Liver (tissue), 9 donors: ENCODE measurements around the gene C2orf92. TPM values are rescaled to one million over a fixed set of nuclear protein-coding genes. Genes with fewer than 3 reads are reported as not detected.
"Not testable (repeated sequence)": the region's sequence is repeated elsewhere in the genome, so short reads cannot be mapped to it uniquely, and the experiment has no call there.

Experiments used
- DNase-seq: peaks from one replicate; pipeline ENCODE4 v3.0.0-alpha.2; 2017; ENCODE audit warnings: low spot score
- H3K27ac ChIP-seq, 2 donors: one replicate each; pipeline ENCODE4 v1.7.0; 2013; ENCODE audit warnings: inconsistent platforms in 2 of 2, low read length in 2 of 2, control low read depth in 1 of 2, low read depth in 1 of 2, mild to moderate bottlenecking in 1 of 2
- H3K27me3 ChIP-seq, 4 donors: one replicate each; pipeline versions ENCODE4 v1.6.1 to v1.7.0; 2013; ENCODE audit warnings: low read length in 3 of 4, inconsistent platforms in 1 of 4, mild to moderate bottlenecking in 1 of 4, moderate library complexity in 1 of 4; ENCODE audit not compliant: control insufficient read depth in 4 of 4, insufficient read depth in 4 of 4
- H3K36me3 ChIP-seq, 4 donors: one replicate each; pipeline versions ENCODE4 v1.6.1 to v1.7.0; 2013; ENCODE audit warnings: low read length in 3 of 4, mild to moderate bottlenecking in 3 of 4, low read depth in 1 of 4, moderate library complexity in 1 of 4; ENCODE audit not compliant: control insufficient read depth in 4 of 4, insufficient read depth in 3 of 4
- H3K4me1 ChIP-seq, 4 donors: one replicate each; pipeline versions ENCODE4 v1.6.1 to v1.7.0; 2013; ENCODE audit warnings: low read length in 3 of 4, mild to moderate bottlenecking in 3 of 4, moderate library complexity in 1 of 4; ENCODE audit not compliant: control insufficient read depth in 4 of 4, insufficient read depth in 4 of 4
- H3K4me3 ChIP-seq, 3 donors: one replicate each; pipeline versions ENCODE4 v1.6.1 to v1.7.0; 2013; ENCODE audit warnings: low read length in 3 of 3, control low read depth in 1 of 3, low read depth in 1 of 3, mild to moderate bottlenecking in 1 of 3
- H3K9ac ChIP-seq, 2 donors: one replicate each; pipeline ENCODE4 v1.7.0; 2013; ENCODE audit warnings: low read length in 2 of 2, mild to moderate bottlenecking in 2 of 2, moderate library complexity in 2 of 2, control low read depth in 1 of 2, low read depth in 1 of 2
- H3K9me3 ChIP-seq, 4 donors: one replicate each; pipeline versions ENCODE4 v1.6.1 to v1.7.0; 2013; ENCODE audit warnings: low read length in 3 of 4; ENCODE audit not compliant: control insufficient read depth in 4 of 4
- ATF3 ChIP-seq: IDR thresholded peaks from 2 replicates; pipeline ENCODE4 v1.6.1; 2016; ENCODE audit warnings: antibody characterized with exemption
- GABPA ChIP-seq, 2 donors: IDR thresholded peaks in 1 of 2; conservative IDR thresholded peaks in 1 of 2; 2 replicates each; pipeline ENCODE4 v1.6.1; 2016; ENCODE audit warnings: antibody characterized with exemption in 2 of 2, mild to moderate bottlenecking in 1 of 2, moderate library complexity in 1 of 2
- HNF4A ChIP-seq, 2 donors: conservative IDR thresholded peaks; 2 replicates each; pipeline ENCODE4 v1.6.1; 2016; ENCODE audit warnings: antibody characterized with exemption in 2 of 2, mild to moderate bottlenecking in 2 of 2
- HNF4G ChIP-seq: IDR thresholded peaks from 2 replicates; pipeline ENCODE4 v1.6.1; 2016; ENCODE audit warnings: antibody characterized with exemption
- JUND ChIP-seq, 2 donors: IDR thresholded peaks; 2 replicates each; pipeline ENCODE4 v1.6.1; 2016; ENCODE audit warnings: antibody characterized with exemption in 2 of 2
- NR2F2 ChIP-seq: IDR thresholded peaks from 2 replicates; pipeline ENCODE4 v1.6.1; 2016; ENCODE audit warnings: antibody characterized with exemption
- RAD21 ChIP-seq, 2 donors: IDR thresholded peaks; 2 replicates each; pipeline ENCODE4 v1.6.1; 2016; ENCODE audit warnings: antibody characterized with exemption in 2 of 2, mild to moderate bottlenecking in 2 of 2
- RXRA ChIP-seq, 2 donors: IDR thresholded peaks; 2 replicates each; pipeline ENCODE4 v1.6.1; 2017 to 2018; ENCODE audit warnings: antibody characterized with exemption in 2 of 2, mild to moderate bottlenecking in 1 of 2
- SP1 ChIP-seq: IDR thresholded peaks from 2 replicates; pipeline ENCODE4 v1.6.1; 2018; ENCODE audit warnings: antibody characterized with exemption, mild to moderate bottlenecking
- YY1 ChIP-seq: IDR thresholded peaks from 2 replicates; pipeline ENCODE4 v1.6.1; 2016; ENCODE audit warnings: antibody characterized with exemption, mild to moderate bottlenecking
- WGBS: extraction: QIAGEN DNeasy Blood & Tissue Kit; methylation state at CpG from one replicate; pipeline ENCODE4 v1.1.7; 2013; 5-methylcytosine and 5-hydroxymethylcytosine counted together
- polyA plus RNA-seq, 2 donors: library from polyadenylated mRNA; stranded (reverse) in 1 of 2; unstranded in 1 of 2; fragments of 200-250 nt in 1 of 2; fragments of >200 nt in 1 of 2; fragmentation: Nextera tagmentation in 1 of 2; extraction: Ambion mirVana in 1 of 2; gene quantifications; one replicate each; pipeline versions ENCODE4 v1.2.1 to v1.2.3, GENCODE V29; 2013 to 2015
- total RNA-seq, 2 donors: library from RNA; depleted of rRNA; stranded (reverse); fragments of >200 nt; gene quantifications; one replicate each; pipeline ENCODE4 v1.2.3, GENCODE V29; 2014
- TF ChIP-seq, protein P1 (sequence below): fragments of 150-350 bp; IDR thresholded peaks from 2 replicates; pipeline ENCODE4 v1.5.1; 2017; ENCODE audit warnings: improper control_type of control experiment, low read depth, low read length; ENCODE audit not compliant: missing input control
- TF ChIP-seq, protein P2 (sequence below): IDR thresholded peaks from 2 replicates; pipeline ENCODE4 v1.6.1; 2016; ENCODE audit warnings: antibody characterized with exemption, mild to moderate bottlenecking
- TF ChIP-seq, protein P3 (sequence below): IDR thresholded peaks from 2 replicates; pipeline ENCODE4 v1.6.1; 2016; ENCODE audit warnings: antibody characterized with exemption
- donor health status: healthy.
- donor health status: healthy.
- donor health status: healthy.
- donor health status: healthy.
- donor health status: healthy.

Gene C2orf92
- 1 to 10 TPM; 3.5 to 8.0 TPM for total RNA-seq
- 1 to 10 TPM in 1 of 2 donors, under 1 TPM in 1; 0.96 to 1.9 TPM for polyA plus RNA-seq

DNA sequence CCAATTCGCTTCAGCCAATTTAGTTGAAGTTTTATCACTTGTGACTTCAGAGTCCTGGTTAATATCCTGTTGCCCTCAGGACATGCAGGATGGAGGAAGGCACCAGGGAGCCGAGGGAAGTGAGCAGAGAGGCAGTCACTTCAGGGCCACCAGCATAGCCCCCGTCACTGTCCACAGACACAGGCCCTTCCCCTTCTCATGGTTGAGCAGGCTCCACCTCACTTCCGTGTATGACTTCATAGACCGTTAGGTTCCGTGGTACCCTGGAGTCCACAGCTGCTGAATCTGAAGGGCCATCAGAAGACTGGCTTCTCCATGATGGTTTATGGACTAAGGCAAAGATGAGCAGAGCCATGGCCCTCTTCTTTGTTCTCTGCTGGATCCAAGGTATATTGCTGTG is at the start of gene C2orf92:
Gene C2orf92 (plus strand): TSS at position 266 of the 400 bp plus-strand sequence. CDS start 76 bp downstream, at position 342.
- WGBS: 91% methylated on average over 6 of the region's 6 CpGs
- Histone ChIP-seq H3K27ac (no peak within 1 kb of the TSS), H3K4me3 (no peak within 1 kb of the TSS), H3K4me1 (no peaks in the 10 kb centered on the region), H3K36me3 (no peaks in the 10 kb centered on the region), H3K9me3 (no peaks in the 10 kb centered on the region), H3K27me3 (no peaks in the 10 kb centered on the region), H3K9ac (no peak within 1 kb of the TSS)
- DNase-seq: no peak
- TF ChIP-seq ATF3 (no peak), HNF4A (conservative IDR thresholded peaks at IDR 0.05) (no peak), RXRA (IDR thresholded peaks at IDR 0.05) (no peak), HNF4G (no peak), YY1 (no peak), GABPA (IDR thresholded peaks at IDR 0.05 in 1 of 2, conservative IDR thresholded peaks at IDR 0.05 in 1 of 2) (no peak), JUND (IDR thresholded peaks at IDR 0.05) (no peak), NR2F2 (no peak), RAD21 (IDR thresholded peaks at IDR 0.05) (no peak), SP1 (no peak)
- TF ChIP-seq, protein P1, sequence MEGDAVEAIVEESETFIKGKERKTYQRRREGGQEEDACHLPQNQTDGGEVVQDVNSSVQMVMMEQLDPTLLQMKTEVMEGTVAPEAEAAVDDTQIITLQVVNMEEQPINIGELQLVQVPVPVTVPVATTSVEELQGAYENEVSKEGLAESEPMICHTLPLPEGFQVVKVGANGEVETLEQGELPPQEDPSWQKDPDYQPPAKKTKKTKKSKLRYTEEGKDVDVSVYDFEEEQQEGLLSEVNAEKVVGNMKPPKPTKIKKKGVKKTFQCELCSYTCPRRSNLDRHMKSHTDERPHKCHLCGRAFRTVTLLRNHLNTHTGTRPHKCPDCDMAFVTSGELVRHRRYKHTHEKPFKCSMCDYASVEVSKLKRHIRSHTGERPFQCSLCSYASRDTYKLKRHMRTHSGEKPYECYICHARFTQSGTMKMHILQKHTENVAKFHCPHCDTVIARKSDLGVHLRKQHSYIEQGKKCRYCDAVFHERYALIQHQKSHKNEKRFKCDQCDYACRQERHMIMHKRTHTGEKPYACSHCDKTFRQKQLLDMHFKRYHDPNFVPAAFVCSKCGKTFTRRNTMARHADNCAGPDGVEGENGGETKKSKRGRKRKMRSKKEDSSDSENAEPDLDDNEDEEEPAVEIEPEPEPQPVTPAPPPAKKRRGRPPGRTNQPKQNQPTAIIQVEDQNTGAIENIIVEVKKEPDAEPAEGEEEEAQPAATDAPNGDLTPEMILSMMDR: no peak
- TF ChIP-seq, protein P2, sequence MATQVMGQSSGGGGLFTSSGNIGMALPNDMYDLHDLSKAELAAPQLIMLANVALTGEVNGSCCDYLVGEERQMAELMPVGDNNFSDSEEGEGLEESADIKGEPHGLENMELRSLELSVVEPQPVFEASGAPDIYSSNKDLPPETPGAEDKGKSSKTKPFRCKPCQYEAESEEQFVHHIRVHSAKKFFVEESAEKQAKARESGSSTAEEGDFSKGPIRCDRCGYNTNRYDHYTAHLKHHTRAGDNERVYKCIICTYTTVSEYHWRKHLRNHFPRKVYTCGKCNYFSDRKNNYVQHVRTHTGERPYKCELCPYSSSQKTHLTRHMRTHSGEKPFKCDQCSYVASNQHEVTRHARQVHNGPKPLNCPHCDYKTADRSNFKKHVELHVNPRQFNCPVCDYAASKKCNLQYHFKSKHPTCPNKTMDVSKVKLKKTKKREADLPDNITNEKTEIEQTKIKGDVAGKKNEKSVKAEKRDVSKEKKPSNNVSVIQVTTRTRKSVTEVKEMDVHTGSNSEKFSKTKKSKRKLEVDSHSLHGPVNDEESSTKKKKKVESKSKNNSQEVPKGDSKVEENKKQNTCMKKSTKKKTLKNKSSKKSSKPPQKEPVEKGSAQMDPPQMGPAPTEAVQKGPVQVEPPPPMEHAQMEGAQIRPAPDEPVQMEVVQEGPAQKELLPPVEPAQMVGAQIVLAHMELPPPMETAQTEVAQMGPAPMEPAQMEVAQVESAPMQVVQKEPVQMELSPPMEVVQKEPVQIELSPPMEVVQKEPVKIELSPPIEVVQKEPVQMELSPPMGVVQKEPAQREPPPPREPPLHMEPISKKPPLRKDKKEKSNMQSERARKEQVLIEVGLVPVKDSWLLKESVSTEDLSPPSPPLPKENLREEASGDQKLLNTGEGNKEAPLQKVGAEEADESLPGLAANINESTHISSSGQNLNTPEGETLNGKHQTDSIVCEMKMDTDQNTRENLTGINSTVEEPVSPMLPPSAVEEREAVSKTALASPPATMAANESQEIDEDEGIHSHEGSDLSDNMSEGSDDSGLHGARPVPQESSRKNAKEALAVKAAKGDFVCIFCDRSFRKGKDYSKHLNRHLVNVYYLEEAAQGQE: no peak
- TF ChIP-seq, protein P3, sequence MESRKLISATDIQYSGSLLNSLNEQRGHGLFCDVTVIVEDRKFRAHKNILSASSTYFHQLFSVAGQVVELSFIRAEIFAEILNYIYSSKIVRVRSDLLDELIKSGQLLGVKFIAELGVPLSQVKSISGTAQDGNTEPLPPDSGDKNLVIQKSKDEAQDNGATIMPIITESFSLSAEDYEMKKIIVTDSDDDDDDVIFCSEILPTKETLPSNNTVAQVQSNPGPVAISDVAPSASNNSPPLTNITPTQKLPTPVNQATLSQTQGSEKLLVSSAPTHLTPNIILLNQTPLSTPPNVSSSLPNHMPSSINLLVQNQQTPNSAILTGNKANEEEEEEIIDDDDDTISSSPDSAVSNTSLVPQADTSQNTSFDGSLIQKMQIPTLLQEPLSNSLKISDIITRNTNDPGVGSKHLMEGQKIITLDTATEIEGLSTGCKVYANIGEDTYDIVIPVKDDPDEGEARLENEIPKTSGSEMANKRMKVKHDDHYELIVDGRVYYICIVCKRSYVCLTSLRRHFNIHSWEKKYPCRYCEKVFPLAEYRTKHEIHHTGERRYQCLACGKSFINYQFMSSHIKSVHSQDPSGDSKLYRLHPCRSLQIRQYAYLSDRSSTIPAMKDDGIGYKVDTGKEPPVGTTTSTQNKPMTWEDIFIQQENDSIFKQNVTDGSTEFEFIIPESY: no peak

- WGBS: 81% methylated on average over 1 of the region's 1 CpG
Measured at GRCh38 chr2:97620492-97620891, 49.0 kb upstream of the C2orf92 start.

GRCh38 chr2:97622976-97623375 is 46.5 kb upstream of the C2orf92 start:
- not testable (repeated sequence) for H3K4me3 ChIP-seq, H3K4me1 ChIP-seq, DNase-seq

More at GRCh38 chr2:97620492-97620891, 49.0 kb upstream of the C2orf92 start:
- H3K36me3 ChIP-seq, H3K9me3 ChIP-seq, H3K27ac ChIP-seq, H3K4me1 ChIP-seq, H3K4me3 ChIP-seq, H3K9ac ChIP-seq, H3K27me3 ChIP-seq, DNase-seq: not testable (repeated sequence)

GRCh38 chr2:97625354-97626048 is 44.0 kb upstream of the C2orf92 start:
- not testable (repeated sequence) for H3K27ac ChIP-seq, H3K36me3 ChIP-seq, H3K4me3 ChIP-seq, H3K9me3 ChIP-seq, H3K27me3 ChIP-seq, H3K9ac ChIP-seq, DNase-seq, H3K4me1 ChIP-seq
- 24% methylated on average over 4 of the region's 8 CpGs for WGBS

More at GRCh38 chr2:97622976-97623375, 46.5 kb upstream of the C2orf92 start:
- H3K9me3 ChIP-seq, H3K27ac ChIP-seq, H3K9ac ChIP-seq, H3K36me3 ChIP-seq, H3K27me3 ChIP-seq: not testable (repeated sequence)
